Body of pancreas (tissue), 4 donors: ENCODE results near the gene TRIP13. TPM values are rescaled to one million over a fixed set of nuclear protein-coding genes. Genes with fewer than 3 reads are reported as not detected.
"Not testable (repeated sequence)": the region's sequence is repeated elsewhere in the genome, so short reads cannot be mapped to it uniquely, and the experiment has no call there.

ENCODE experiments used
- ATAC-seq: fragments of 150-250 bp; one replicate; pipeline ENCODE4 v1.9.1; 2016
- DNase-seq, 4 donors: peaks; one replicate each; pipeline ENCODE4 v3.0.0-alpha.2; 2019
- H3K27ac ChIP-seq, 4 donors: fragments of 200-600 bp; sonication (generic); 1 replicate in 3 of 4; 2 replicates in 1 of 4; pipeline versions ENCODE4 v1.5.1 to v1.6.1; 2016 to 2019; ENCODE audit warnings: mild to moderate bottlenecking in 1 of 4, mixed read lengths in 1 of 4, moderate library complexity in 1 of 4
- H3K27me3 ChIP-seq, 2 donors: fragments of 200-600 bp; sonication (generic); one replicate each; pipeline ENCODE4 v1.6.0; 2016; ENCODE audit warnings: mild to moderate bottlenecking in 1 of 2
- H3K36me3 ChIP-seq, 2 donors: fragments of 200-600 bp; sonication (generic); replicated peaks in 1 of 2; 2 replicates each; pipeline ENCODE4 v1.5.1; 2016; ENCODE audit warnings: low read depth in 2 of 2; ENCODE audit not compliant: insufficient read depth in 1 of 2
- H3K4me1 ChIP-seq: fragments of 200-600 bp; sonication (generic); one replicate; pipeline ENCODE4 v1.6.0; 2016
- H3K4me3 ChIP-seq, 2 donors: fragments of 200-600 bp; sonication (generic); 1 replicate in 1 of 2; 2 replicates in 1 of 2; pipeline ENCODE4 v1.5.1; 2016 to 2019
- H3K9me3 ChIP-seq, 3 donors: fragments of 200-600 bp; sonication (generic); 1 replicate in 2 of 3; 2 replicates in 1 of 3; pipeline ENCODE4 v1.5.1; 2016
- CTCF ChIP-seq, 7 experiments: fragments of 450-650 bp in 4 of 7; fragments of 200-600 bp in 3 of 7; sonication (generic) in 3 of 7; IDR thresholded peaks; one replicate each; pipeline ENCODE4 v1.5.1; 2016 to 2019; ENCODE audit warnings: antibody characterized with exemption in 7 of 7
- POLR2A ChIP-seq, 3 donors: fragments of 450-650 bp; IDR thresholded peaks; one replicate each; pipeline ENCODE4 v1.6.1; 2016; ENCODE audit warnings: antibody characterized with exemption in 3 of 3, mild to moderate bottlenecking in 2 of 3
- WGBS, 2 donors: methylation state at CpG; one replicate each; pipeline ENCODE4 v1.1.5; 2017; 5-methylcytosine and 5-hydroxymethylcytosine counted together
- intact Hi-C: fragments of 100-400 bp; cut with DNase I; formaldehyde crosslinking; loops from one replicate; pipeline ENCODE4 v1.15.1; 2023
- total RNA-seq, 2 donors: library from RNA; depleted of rRNA; stranded (reverse); fragments of >200 nt; gene quantifications; one replicate each; pipeline ENCODE4 v1.1.0, GENCODE V29; 2016

TRIP13 gene
- total RNA-seq, 2 donors from 2014 or later = 1.3 TPM

- H3K9me3 ChIP-seq = no peaks in the 10 kb centered on the region
- peak overlapping the region in 3 of 4 donors; percentile 3 to 41 (median 28) for H3K27ac ChIP-seq
- H3K4me1 ChIP-seq = no peaks in the 10 kb centered on the region
- 64 to 85% methylated on average over 3 to 8 of the region's 8 CpGs for WGBS, 2 donors
- peak; percentile 14 for ATAC-seq
- intact Hi-C loops = no loop called here
- no peak overlapping the region for H3K4me3 ChIP-seq
- TF ChIP-seq POLR2A (IDR thresholded peaks at IDR 0.05) = no peak
- H3K27me3 ChIP-seq = no peaks in the 10 kb centered on the region
- H3K36me3 ChIP-seq = no peaks in the 10 kb centered on the region
- DNase-seq = peak in 2 of 4 donors; percentile 3 to 6
Observed at GRCh38 chr5:932151-932627, 39.5 kb downstream of the TRIP13 start.

DNA sequence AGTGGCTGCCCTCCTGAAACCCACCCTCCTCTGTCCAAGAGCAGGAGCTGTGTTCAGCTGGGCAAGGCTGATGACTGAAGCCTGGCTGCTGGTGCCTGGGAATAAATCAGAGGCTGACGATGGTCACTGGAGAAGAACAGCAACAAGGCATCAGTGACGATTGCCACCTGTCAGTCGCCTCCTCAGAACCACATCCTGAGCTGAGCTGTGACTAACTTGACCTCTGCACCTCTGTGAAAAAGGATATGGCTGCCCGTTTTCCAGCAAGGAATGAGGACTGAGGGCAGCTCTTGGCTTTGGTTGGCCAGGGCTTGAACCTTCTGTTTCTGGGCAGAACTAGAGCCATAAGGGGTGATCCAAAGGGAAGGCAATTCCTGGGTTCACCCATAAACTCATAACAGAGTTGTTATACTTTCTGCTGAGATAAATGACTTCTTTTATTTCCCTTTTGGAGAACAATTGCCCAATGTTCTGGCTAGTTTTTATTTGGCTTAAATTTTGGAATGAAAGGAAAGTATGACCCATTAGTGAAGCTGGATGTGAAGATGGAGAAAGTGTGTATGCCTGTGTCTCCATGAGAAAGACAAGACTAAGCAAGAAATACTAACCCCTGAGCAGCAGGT, 40.1 kb downstream of the TRIP13 start:
- no peaks in the 10 kb centered on the region for H3K9me3 ChIP-seq
- no peaks in the 10 kb centered on the region for H3K27me3 ChIP-seq
- TF ChIP-seq CTCF (IDR thresholded peaks at IDR 0.05) = no peak
- TF ChIP-seq POLR2A (IDR thresholded peaks at IDR 0.05) = no peak
- H3K36me3 ChIP-seq = no peaks in the 10 kb centered on the region
- intact Hi-C loops = no loop called here
- WGBS, 2 donors = 54 to 62% methylated on average over 4 of the region's 4 CpGs
- DNase-seq (peak in 2 of 4 donors; percentile 2 to 8), ATAC-seq (peak; percentile 62)
- H3K4me3 ChIP-seq = no peak overlapping the region
- H3K4me1 ChIP-seq = no peaks in the 10 kb centered on the region
- peak overlapping the region in 3 of 4 donors; percentile 3 to 41 (median 28) for H3K27ac ChIP-seq

DNA sequence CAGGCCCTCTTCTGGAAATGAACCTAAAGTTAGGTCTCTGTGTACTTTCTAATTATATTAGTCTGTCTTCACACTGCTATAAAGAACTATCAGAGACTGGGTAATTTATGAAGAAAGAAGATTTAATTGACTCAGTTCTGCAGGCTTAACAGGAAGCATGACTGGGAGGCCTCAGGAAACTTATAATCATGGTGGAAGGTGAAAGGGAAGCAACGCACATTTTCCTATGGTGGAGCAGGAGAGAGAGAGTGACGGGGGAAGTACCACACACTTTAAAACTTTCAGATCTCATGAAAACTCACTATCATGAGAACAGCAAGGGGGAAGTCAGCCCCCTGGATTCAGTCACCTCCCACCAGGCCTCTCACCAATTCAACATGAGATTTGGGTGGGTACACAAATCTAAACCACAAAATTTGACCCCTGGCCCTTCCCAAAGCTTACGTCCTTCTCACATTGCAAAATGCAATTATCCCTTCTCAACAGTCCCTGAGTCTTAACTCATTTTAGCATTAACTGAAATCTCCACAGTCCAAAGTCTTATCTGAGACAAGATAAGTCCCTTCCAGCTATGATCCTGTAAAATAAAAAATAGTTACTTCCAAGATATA, 40.7 kb downstream of the TRIP13 start:
- TF ChIP-seq CTCF (IDR thresholded peaks at IDR 0.05) (no peak), POLR2A (IDR thresholded peaks at IDR 0.05) (no peak)
- no peak for DNase-seq
- ATAC-seq = no peak
- intact Hi-C loops = no loop called here
- WGBS, 2 donors = 82 to 87% methylated on average over 3 of the region's 3 CpGs
- Histone ChIP-seq H3K9me3 (no peaks in the 10 kb centered on the region), H3K4me1 (no peaks in the 10 kb centered on the region), H3K36me3 (no peaks in the 10 kb centered on the region), H3K27ac (peak overlapping the region in 1 of 4 donors; percentile 28), H3K27me3 (no peaks in the 10 kb centered on the region), H3K4me3 (no peak overlapping the region)

GRCh38 chr5:933951-934350, 41.3 kb downstream of the TRIP13 start:
- H3K9me3 ChIP-seq, H3K4me1 ChIP-seq, H3K4me3 ChIP-seq, intact Hi-C loops, H3K36me3 ChIP-seq, H3K27me3 ChIP-seq, H3K27ac ChIP-seq, ATAC-seq: not testable (repeated sequence)
- peak in 1 of 4 donors; percentile 2 for DNase-seq

GRCh38 chr5:934381-934967, 41.8 kb downstream of the TRIP13 start:
- H3K27me3 ChIP-seq, H3K9me3 ChIP-seq, H3K4me1 ChIP-seq, H3K36me3 ChIP-seq, intact Hi-C loops, H3K27ac ChIP-seq, ATAC-seq, H3K4me3 ChIP-seq: not testable (repeated sequence)
- peak in 1 of 7 experiments; percentile 2 for TF ChIP-seq CTCF (IDR thresholded peaks at IDR 0.05)
- DNase-seq = peak in 1 of 4 donors; percentile 3
- WGBS, 2 donors = 77 to 81% methylated on average over 3 of the region's 3 CpGs
